Liver (tissue), 9 donors: ENCODE measurements around the gene GAGE2A. TPM values are rescaled to one million over a fixed set of nuclear protein-coding genes. Genes with fewer than 3 reads are reported as not detected.
"Not testable (repeated sequence)": the region's sequence is repeated elsewhere in the genome, so short reads cannot be mapped to it uniquely, and the experiment has no call there.

Experiments used
- DNase-seq: peaks from one replicate; pipeline ENCODE4 v3.0.0-alpha.2; 2017; ENCODE audit warnings: low spot score
- H3K27ac ChIP-seq, 2 donors: one replicate each; pipeline ENCODE4 v1.7.0; 2013; ENCODE audit warnings: inconsistent platforms in 2 of 2, low read length in 2 of 2, control low read depth in 1 of 2, low read depth in 1 of 2, mild to moderate bottlenecking in 1 of 2
- H3K27me3 ChIP-seq, 4 donors: one replicate each; pipeline versions ENCODE4 v1.6.1 to v1.7.0; 2013; ENCODE audit warnings: low read length in 3 of 4, inconsistent platforms in 1 of 4, mild to moderate bottlenecking in 1 of 4, moderate library complexity in 1 of 4; ENCODE audit not compliant: control insufficient read depth in 4 of 4, insufficient read depth in 4 of 4
- H3K36me3 ChIP-seq, 4 donors: one replicate each; pipeline versions ENCODE4 v1.6.1 to v1.7.0; 2013; ENCODE audit warnings: low read length in 3 of 4, mild to moderate bottlenecking in 3 of 4, low read depth in 1 of 4, moderate library complexity in 1 of 4; ENCODE audit not compliant: control insufficient read depth in 4 of 4, insufficient read depth in 3 of 4
- H3K4me1 ChIP-seq, 4 donors: one replicate each; pipeline versions ENCODE4 v1.6.1 to v1.7.0; 2013; ENCODE audit warnings: low read length in 3 of 4, mild to moderate bottlenecking in 3 of 4, moderate library complexity in 1 of 4; ENCODE audit not compliant: control insufficient read depth in 4 of 4, insufficient read depth in 4 of 4
- H3K4me3 ChIP-seq, 3 donors: one replicate each; pipeline versions ENCODE4 v1.6.1 to v1.7.0; 2013; ENCODE audit warnings: low read length in 3 of 3, control low read depth in 1 of 3, low read depth in 1 of 3, mild to moderate bottlenecking in 1 of 3
- H3K9ac ChIP-seq, 2 donors: one replicate each; pipeline ENCODE4 v1.7.0; 2013; ENCODE audit warnings: low read length in 2 of 2, mild to moderate bottlenecking in 2 of 2, moderate library complexity in 2 of 2, control low read depth in 1 of 2, low read depth in 1 of 2
- H3K9me3 ChIP-seq, 4 donors: one replicate each; pipeline versions ENCODE4 v1.6.1 to v1.7.0; 2013; ENCODE audit warnings: low read length in 3 of 4; ENCODE audit not compliant: control insufficient read depth in 4 of 4
- WGBS: extraction: QIAGEN DNeasy Blood & Tissue Kit; methylation state at CpG from one replicate; pipeline ENCODE4 v1.1.7; 2013; 5-methylcytosine and 5-hydroxymethylcytosine counted together
- polyA plus RNA-seq, 2 donors: library from polyadenylated mRNA; stranded (reverse) in 1 of 2; unstranded in 1 of 2; fragments of 200-250 nt in 1 of 2; fragments of >200 nt in 1 of 2; fragmentation: Nextera tagmentation in 1 of 2; extraction: Ambion mirVana in 1 of 2; gene quantifications; one replicate each; pipeline versions ENCODE4 v1.2.1 to v1.2.3, GENCODE V29; 2013 to 2015
- total RNA-seq, 2 donors: library from RNA; depleted of rRNA; stranded (reverse); fragments of >200 nt; gene quantifications; one replicate each; pipeline ENCODE4 v1.2.3, GENCODE V29; 2014
- donor health status: healthy.
- donor health status: healthy.
- donor health status: healthy.
- donor health status: healthy.
- donor health status: healthy.

The GAGE2A gene
- total RNA-seq (not detected), polyA plus RNA-seq (not detected)

DNA sequence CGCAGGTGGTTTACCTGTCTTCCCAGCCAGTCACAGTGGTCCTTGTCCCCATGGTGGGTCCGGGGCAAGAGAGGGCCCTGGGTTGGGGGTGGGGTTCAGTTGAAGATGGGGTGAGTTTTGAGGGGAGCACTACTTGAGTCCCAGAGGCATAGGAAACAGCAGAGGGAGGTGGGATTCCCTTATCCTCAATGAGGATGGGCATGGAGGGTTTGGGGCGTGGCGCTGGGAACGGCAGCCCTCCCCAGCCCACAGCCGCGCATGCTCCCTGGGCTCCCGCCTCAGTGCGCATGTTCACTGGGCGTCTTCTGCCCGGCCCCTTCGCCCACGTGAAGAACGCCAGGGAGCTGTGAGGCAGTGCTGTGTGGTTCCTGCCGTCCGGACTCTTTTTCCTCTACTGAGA lies at the start of gene GAGE2A:
TSS of gene GAGE2A (plus strand) at position 301 of the 400 bp plus-strand sequence. CDS start 1,155 bp downstream, outside the sequence.
- H3K4me1 ChIP-seq, DNase-seq, H3K36me3 ChIP-seq, H3K9me3 ChIP-seq, H3K9ac ChIP-seq, H3K4me3 ChIP-seq, H3K27me3 ChIP-seq, H3K27ac ChIP-seq: not testable (repeated sequence)
- WGBS, result no CpG with 5 or more reads among the region's 16 CpGs

DNA sequence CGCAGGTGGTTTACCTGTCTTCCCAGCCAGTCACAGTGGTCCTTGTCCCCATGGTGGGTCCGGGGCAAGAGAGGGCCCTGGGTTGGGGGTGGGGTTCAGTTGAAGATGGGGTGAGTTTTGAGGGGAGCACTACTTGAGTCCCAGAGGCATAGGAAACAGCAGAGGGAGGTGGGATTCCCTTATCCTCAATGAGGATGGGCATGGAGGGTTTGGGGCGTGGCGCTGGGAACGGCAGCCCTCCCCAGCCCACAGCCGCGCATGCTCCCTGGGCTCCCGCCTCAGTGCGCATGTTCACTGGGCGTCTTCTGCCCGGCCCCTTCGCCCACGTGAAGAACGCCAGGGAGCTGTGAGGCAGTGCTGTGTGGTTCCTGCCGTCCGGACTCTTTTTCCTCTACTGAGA lies 47.9 kb upstream of the GAGE2A start, which contains the start of gene GAGE12D:
TSS of gene GAGE12D (plus strand) at position 301 of the 400 bp plus-strand sequence. CDS start 1,155 bp downstream, outside the sequence.
- H3K9ac ChIP-seq, DNase-seq, H3K4me3 ChIP-seq, H3K36me3 ChIP-seq, H3K27ac ChIP-seq, H3K4me1 ChIP-seq, H3K27me3 ChIP-seq, H3K9me3 ChIP-seq: not testable (repeated sequence)
- no CpG with 5 or more reads among the region's 16 CpGs for WGBS

DNA sequence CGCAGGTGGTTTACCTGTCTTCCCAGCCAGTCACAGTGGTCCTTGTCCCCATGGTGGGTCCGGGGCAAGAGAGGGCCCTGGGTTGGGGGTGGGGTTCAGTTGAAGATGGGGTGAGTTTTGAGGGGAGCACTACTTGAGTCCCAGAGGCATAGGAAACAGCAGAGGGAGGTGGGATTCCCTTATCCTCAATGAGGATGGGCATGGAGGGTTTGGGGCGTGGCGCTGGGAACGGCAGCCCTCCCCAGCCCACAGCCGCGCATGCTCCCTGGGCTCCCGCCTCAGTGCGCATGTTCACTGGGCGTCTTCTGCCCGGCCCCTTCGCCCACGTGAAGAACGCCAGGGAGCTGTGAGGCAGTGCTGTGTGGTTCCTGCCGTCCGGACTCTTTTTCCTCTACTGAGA lies 38.3 kb upstream of the GAGE2A start, which contains the start of gene GAGE12E:
TSS of gene GAGE12E (plus strand) at position 301 of the 400 bp plus-strand sequence. CDS start 1,155 bp downstream, outside the sequence.
- not testable (repeated sequence) for H3K4me3 ChIP-seq, DNase-seq, H3K27ac ChIP-seq, H3K27me3 ChIP-seq, H3K4me1 ChIP-seq, H3K9me3 ChIP-seq, H3K9ac ChIP-seq, H3K36me3 ChIP-seq
- no CpG with 5 or more reads among the region's 16 CpGs for WGBS

DNA sequence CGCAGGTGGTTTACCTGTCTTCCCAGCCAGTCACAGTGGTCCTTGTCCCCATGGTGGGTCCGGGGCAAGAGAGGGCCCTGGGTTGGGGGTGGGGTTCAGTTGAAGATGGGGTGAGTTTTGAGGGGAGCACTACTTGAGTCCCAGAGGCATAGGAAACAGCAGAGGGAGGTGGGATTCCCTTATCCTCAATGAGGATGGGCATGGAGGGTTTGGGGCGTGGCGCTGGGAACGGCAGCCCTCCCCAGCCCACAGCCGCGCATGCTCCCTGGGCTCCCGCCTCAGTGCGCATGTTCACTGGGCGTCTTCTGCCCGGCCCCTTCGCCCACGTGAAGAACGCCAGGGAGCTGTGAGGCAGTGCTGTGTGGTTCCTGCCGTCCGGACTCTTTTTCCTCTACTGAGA lies 28.8 kb upstream of the GAGE2A start, which contains the start of gene GAGE12F:
TSS of gene GAGE12F (plus strand) at position 301 of the 400 bp plus-strand sequence. CDS start 1,155 bp downstream, outside the sequence.
- not testable (repeated sequence) for H3K27ac ChIP-seq, H3K4me3 ChIP-seq, H3K36me3 ChIP-seq, DNase-seq, H3K4me1 ChIP-seq, H3K9ac ChIP-seq, H3K9me3 ChIP-seq, H3K27me3 ChIP-seq
- no CpG with 5 or more reads among the region's 16 CpGs for WGBS

- not testable (repeated sequence) for H3K36me3 ChIP-seq, H3K4me1 ChIP-seq, DNase-seq, H3K4me3 ChIP-seq, H3K9me3 ChIP-seq, H3K27ac ChIP-seq, H3K9ac ChIP-seq, H3K27me3 ChIP-seq
- WGBS, result no CpG with 5 or more reads among the region's 11 CpGs
These were observed 20.6 kb upstream of the GAGE2A start for GRCh38 chrX:49568728-49569127.

GRCh38 chrX:49569152-49569551 lies 20.1 kb upstream of the GAGE2A start:
- not testable (repeated sequence) for DNase-seq, H3K27ac ChIP-seq, H3K4me3 ChIP-seq, H3K36me3 ChIP-seq, H3K9me3 ChIP-seq, H3K4me1 ChIP-seq, H3K9ac ChIP-seq, H3K27me3 ChIP-seq
- no CpG with 5 or more reads among the region's 13 CpGs for WGBS

GRCh38 chrX:49570100-49570499 lies 19.2 kb upstream of the GAGE2A start, which contains the start of gene GAGE12G:
TSS of gene GAGE12G (plus strand) at chrX:49570400. CDS start at chrX:49571555, 1,155 bp downstream.
- not testable (repeated sequence) for H3K9me3 ChIP-seq, H3K4me1 ChIP-seq, DNase-seq, H3K36me3 ChIP-seq, H3K27ac ChIP-seq, H3K4me3 ChIP-seq, H3K9ac ChIP-seq, H3K27me3 ChIP-seq
- no CpG with 5 or more reads among the region's 16 CpGs for WGBS

DNA sequence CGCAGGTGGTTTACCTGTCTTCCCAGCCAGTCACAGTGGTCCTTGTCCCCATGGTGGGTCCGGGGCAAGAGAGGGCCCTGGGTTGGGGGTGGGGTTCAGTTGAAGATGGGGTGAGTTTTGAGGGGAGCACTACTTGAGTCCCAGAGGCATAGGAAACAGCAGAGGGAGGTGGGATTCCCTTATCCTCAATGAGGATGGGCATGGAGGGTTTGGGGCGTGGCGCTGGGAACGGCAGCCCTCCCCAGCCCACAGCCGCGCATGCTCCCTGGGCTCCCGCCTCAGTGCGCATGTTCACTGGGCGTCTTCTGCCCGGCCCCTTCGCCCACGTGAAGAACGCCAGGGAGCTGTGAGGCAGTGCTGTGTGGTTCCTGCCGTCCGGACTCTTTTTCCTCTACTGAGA lies 9.6 kb upstream of the GAGE2A start, which contains the start of gene GAGE12H:
TSS of gene GAGE12H (plus strand) at position 301 of the 400 bp plus-strand sequence. CDS start 1,155 bp downstream, outside the sequence.
- H3K9ac ChIP-seq, H3K4me1 ChIP-seq, H3K9me3 ChIP-seq, H3K27ac ChIP-seq, DNase-seq, H3K36me3 ChIP-seq, H3K27me3 ChIP-seq, H3K4me3 ChIP-seq: not testable (repeated sequence)
- no CpG with 5 or more reads among the region's 16 CpGs for WGBS
